ENCODE results near the gene COMMD6.

Gene COMMD6

DNA sequence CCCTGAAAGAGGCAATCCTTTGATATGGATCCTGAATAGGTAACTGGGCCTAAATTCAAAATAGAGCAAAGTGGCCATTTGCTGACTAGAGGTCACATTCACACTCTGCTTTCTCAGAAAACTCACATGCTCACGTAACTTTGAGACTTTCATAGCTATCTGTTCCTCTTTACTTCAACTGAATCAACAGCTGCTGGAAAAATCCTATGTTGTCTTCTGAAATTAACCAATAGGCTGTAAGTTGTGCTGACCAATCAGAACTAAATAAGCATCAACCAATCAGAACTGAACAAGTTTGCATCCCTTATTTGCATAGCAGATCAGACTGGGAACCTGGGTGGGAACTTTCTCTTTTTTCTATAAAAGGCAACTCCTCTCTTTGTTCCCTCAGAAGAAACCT lies 31.6 kb downstream of the COMMD6 start:
- Histone ChIP-seq H3K27ac (ENCODE audit: low read depth, low read length) (no peak overlapping the region), H3K36me3 (ENCODE audit: control insufficient read depth, low read length) (no peaks in the 10 kb centered on the region), H3K9me2 (replicated peaks; ENCODE audit: control insufficient read depth, low read length) (no peaks in the 10 kb centered on the region), H3K4me2 (ENCODE audit: low read length) (no peak overlapping the region), H3K9me3 (ENCODE audit: control insufficient read depth, insufficient read depth, low read length) (peaks cover 5% of the 10 kb centered on the region; the same call in 1 of the 2 replicates), H3F3A (ENCODE audit: control insufficient read depth, insufficient read depth) (0 out of 2 replicates have a peak, but pooled peaks cover 5% of the 10 kb centered on the region), H3K79me2 (ENCODE audit: control insufficient read depth, low read length) (no peaks in the 10 kb centered on the region), H3K27me3 (ENCODE audit: control insufficient read depth, low read length) (no peaks in the 10 kb centered on the region), H4K20me1 (ENCODE audit: control insufficient read depth, insufficient read depth, low read depth, low read length) (no peaks in the 10 kb centered on the region), H3K4me1 (ENCODE audit: control insufficient read depth, low read length) (peaks cover 19% of the 10 kb centered on the region), H3K4me3 (ENCODE audit: low read length) (no peak overlapping the region)
- TF ChIP-seq, protein P1, sequence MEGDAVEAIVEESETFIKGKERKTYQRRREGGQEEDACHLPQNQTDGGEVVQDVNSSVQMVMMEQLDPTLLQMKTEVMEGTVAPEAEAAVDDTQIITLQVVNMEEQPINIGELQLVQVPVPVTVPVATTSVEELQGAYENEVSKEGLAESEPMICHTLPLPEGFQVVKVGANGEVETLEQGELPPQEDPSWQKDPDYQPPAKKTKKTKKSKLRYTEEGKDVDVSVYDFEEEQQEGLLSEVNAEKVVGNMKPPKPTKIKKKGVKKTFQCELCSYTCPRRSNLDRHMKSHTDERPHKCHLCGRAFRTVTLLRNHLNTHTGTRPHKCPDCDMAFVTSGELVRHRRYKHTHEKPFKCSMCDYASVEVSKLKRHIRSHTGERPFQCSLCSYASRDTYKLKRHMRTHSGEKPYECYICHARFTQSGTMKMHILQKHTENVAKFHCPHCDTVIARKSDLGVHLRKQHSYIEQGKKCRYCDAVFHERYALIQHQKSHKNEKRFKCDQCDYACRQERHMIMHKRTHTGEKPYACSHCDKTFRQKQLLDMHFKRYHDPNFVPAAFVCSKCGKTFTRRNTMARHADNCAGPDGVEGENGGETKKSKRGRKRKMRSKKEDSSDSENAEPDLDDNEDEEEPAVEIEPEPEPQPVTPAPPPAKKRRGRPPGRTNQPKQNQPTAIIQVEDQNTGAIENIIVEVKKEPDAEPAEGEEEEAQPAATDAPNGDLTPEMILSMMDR (IDR thresholded peaks at IDR 0.05; ENCODE audit: low read depth, low read length, poor library complexity, severe bottlenecking): no peak
- no peak for TF ChIP-seq EZH2phosphoT487 (IDR thresholded peaks at IDR 0.05; ENCODE audit: borderline replicate concordance, low read length)

DNA sequence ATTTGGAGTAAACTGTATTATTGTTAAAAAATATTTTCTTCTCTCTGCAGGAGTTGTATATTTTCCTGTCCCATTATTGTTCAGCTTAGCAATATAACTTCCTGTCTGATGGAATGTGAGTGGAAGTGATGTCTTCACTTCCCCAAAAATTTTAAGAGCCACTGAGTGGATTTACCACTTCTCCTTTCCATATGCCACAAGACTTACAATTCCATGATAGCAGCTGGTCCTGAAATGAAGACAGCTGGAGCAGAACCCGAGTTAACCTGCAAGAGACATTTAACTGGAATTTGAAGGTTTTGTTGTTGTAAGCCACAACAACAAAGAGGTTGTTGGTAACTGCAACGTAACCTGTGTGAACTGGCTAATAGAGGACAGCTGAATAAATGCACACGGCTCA lies 32.3 kb downstream of the COMMD6 start:
- Histone ChIP-seq H3K27ac (ENCODE audit: low read depth, low read length) (no peak overlapping the region), H3K4me1 (ENCODE audit: control insufficient read depth, low read length) (peaks cover 19% of the 10 kb centered on the region), H3K9me3 (ENCODE audit: control insufficient read depth, insufficient read depth, low read length) (peaks cover 5% of the 10 kb centered on the region; the same call in 1 of the 2 replicates), H3F3A (ENCODE audit: control insufficient read depth, insufficient read depth) (0 out of 2 replicates have a peak, but pooled peaks cover 5% of the 10 kb centered on the region), H3K79me2 (ENCODE audit: control insufficient read depth, low read length) (no peaks in the 10 kb centered on the region), H4K20me1 (ENCODE audit: control insufficient read depth, insufficient read depth, low read depth, low read length) (no peaks in the 10 kb centered on the region), H3K9me2 (replicated peaks; ENCODE audit: control insufficient read depth, low read length) (no peaks in the 10 kb centered on the region), H3K4me2 (ENCODE audit: low read length) (peak overlapping the region; percentile 14; the same call in 1 of the 2 replicates), H3K4me3 (ENCODE audit: low read length) (no peak overlapping the region), H3K27me3 (ENCODE audit: control insufficient read depth, low read length) (no peaks in the 10 kb centered on the region), H3K36me3 (ENCODE audit: control insufficient read depth, low read length) (no peaks in the 10 kb centered on the region)
- TF ChIP-seq, protein P1 (IDR thresholded peaks at IDR 0.05; ENCODE audit: low read depth, low read length, poor library complexity, severe bottlenecking): no peak
- TF ChIP-seq EZH2phosphoT487 (IDR thresholded peaks at IDR 0.05; ENCODE audit: borderline replicate concordance, low read length): no peak

GRCh38 chr13:75495938-75496337 lies 41.7 kb downstream of the COMMD6 start:
- H3K4me2 ChIP-seq (ENCODE audit: low read length): no peak overlapping the region
- TF ChIP-seq, protein P1 (IDR thresholded peaks at IDR 0.05; ENCODE audit: low read depth, low read length, poor library complexity, severe bottlenecking): no peak
- TF ChIP-seq EZH2phosphoT487 (IDR thresholded peaks at IDR 0.05; ENCODE audit: borderline replicate concordance, low read length): no peak
- H3K27ac ChIP-seq (ENCODE audit: low read depth, low read length): no peak overlapping the region

More at GRCh38 chr13:75495938-75496337, 41.7 kb downstream of the COMMD6 start:
- no peaks in the 10 kb centered on the region for H3K79me2 ChIP-seq (ENCODE audit: control insufficient read depth, low read length)
- H3K27me3 ChIP-seq (ENCODE audit: control insufficient read depth, low read length): no peaks in the 10 kb centered on the region
- H3K9me2 ChIP-seq (replicated peaks; ENCODE audit: control insufficient read depth, low read length): no peaks in the 10 kb centered on the region
- H3F3A ChIP-seq (ENCODE audit: control insufficient read depth, insufficient read depth): no peaks in the 10 kb centered on the region
- no peaks in the 10 kb centered on the region for H3K4me1 ChIP-seq (ENCODE audit: control insufficient read depth, low read length)
- no peaks in the 10 kb centered on the region for H3K9me3 ChIP-seq (ENCODE audit: control insufficient read depth, insufficient read depth, low read length)
- no peaks in the 10 kb centered on the region for H4K20me1 ChIP-seq (ENCODE audit: control insufficient read depth, insufficient read depth, low read depth, low read length)
- no peaks in the 10 kb centered on the region for H3K36me3 ChIP-seq (ENCODE audit: control insufficient read depth, low read length)
- H3K4me3 ChIP-seq (ENCODE audit: low read length): no peak overlapping the region
